ENCODE results near the gene RNF144A.
A peak's percentile ranks its signal among the peaks of the same experiment; 100 is the strongest.

Gene RNF144A

GRCh38 chr2:6975988-6976387 is 58.8 kb downstream of the RNF144A start:
- H3K9me3 ChIP-seq (ENCODE audit: insufficient read depth, low read length) = peaks cover 12% of the 10 kb centered on the region; the same call in 1 of the 2 replicates
- TF ChIP-seq YY1 (IDR thresholded peaks at IDR 0.05; ENCODE audit: insufficient read depth, insufficient read length) (no peak), ZNF274 (IDR thresholded peaks at IDR 0.05; ENCODE audit: low read depth, low read length) (no peak), SUZ12 (IDR thresholded peaks at IDR 0.05; ENCODE audit: extremely low read depth, insufficient read depth, insufficient read length) (no peak)
- no peak overlapping the region for H3K4me3 ChIP-seq (ENCODE audit: insufficient read length, low read depth)
- H3K4me1 ChIP-seq (ENCODE audit: insufficient read depth, insufficient read length) = no peaks in the 10 kb centered on the region
- H3K9ac ChIP-seq (ENCODE audit: insufficient read length, low read depth) = no peak overlapping the region
- no peaks in the 10 kb centered on the region for H3K36me3 ChIP-seq (ENCODE audit: insufficient read depth, insufficient read length, low read length)
- H3K27me3 ChIP-seq (ENCODE audit: insufficient read depth, insufficient read length) = no peaks in the 10 kb centered on the region
- no peak for DNase-seq (ENCODE audit: low read depth, low spot score)

GRCh38 chr2:6977113-6977741 is 60.0 kb downstream of the RNF144A start:
- peaks cover 17% of the 10 kb centered on the region; the same call in 1 of the 2 replicates for H3K9me3 ChIP-seq (ENCODE audit: insufficient read depth, low read length)
- H3K36me3 ChIP-seq (ENCODE audit: insufficient read depth, insufficient read length, low read length) = no peaks in the 10 kb centered on the region
- TF ChIP-seq SUZ12 (IDR thresholded peaks at IDR 0.05; ENCODE audit: extremely low read depth, insufficient read depth, insufficient read length) = no peak
- DNase-seq (ENCODE audit: low read depth, low spot score) = no peak
- no peaks in the 10 kb centered on the region for H3K27me3 ChIP-seq (ENCODE audit: insufficient read depth, insufficient read length)
- no peak overlapping the region for H3K4me3 ChIP-seq (ENCODE audit: insufficient read length, low read depth)
- H3K4me1 ChIP-seq (ENCODE audit: insufficient read depth, insufficient read length) = no peaks in the 10 kb centered on the region
- no peak overlapping the region for H3K9ac ChIP-seq (ENCODE audit: insufficient read length, low read depth)

- no peaks in the 10 kb centered on the region for H3K27me3 ChIP-seq (ENCODE audit: insufficient read depth, insufficient read length)
- TF ChIP-seq YY1 (IDR thresholded peaks at IDR 0.05; ENCODE audit: insufficient read depth, insufficient read length) (no peak), ZNF274 (IDR thresholded peaks at IDR 0.05; ENCODE audit: low read depth, low read length) (no peak), SUZ12 (IDR thresholded peaks at IDR 0.05; ENCODE audit: extremely low read depth, insufficient read depth, insufficient read length) (no peak)
- no peaks in the 10 kb centered on the region for H3K36me3 ChIP-seq (ENCODE audit: insufficient read depth, insufficient read length, low read length)
- H3K4me3 ChIP-seq (ENCODE audit: insufficient read length, low read depth) = no peak overlapping the region
- no peak for DNase-seq (ENCODE audit: low read depth, low spot score)
- peaks cover 17% of the 10 kb centered on the region; the same call in 1 of the 2 replicates for H3K9me3 ChIP-seq (ENCODE audit: insufficient read depth, low read length)
- H3K4me1 ChIP-seq (ENCODE audit: insufficient read depth, insufficient read length) = no peaks in the 10 kb centered on the region
- H3K9ac ChIP-seq (ENCODE audit: insufficient read length, low read depth) = no peak overlapping the region
Measured at GRCh38 chr2:6977786-6978185, 60.6 kb downstream of the RNF144A start.

- Histone ChIP-seq H3K9me3 (ENCODE audit: insufficient read depth, low read length) (peaks cover 17% of the 10 kb centered on the region; the same call in 1 of the 2 replicates), H3K9ac (ENCODE audit: insufficient read length, low read depth) (no peak overlapping the region), H3K4me1 (ENCODE audit: insufficient read depth, insufficient read length) (no peaks in the 10 kb centered on the region), H3K36me3 (ENCODE audit: insufficient read depth, insufficient read length, low read length) (no peaks in the 10 kb centered on the region), H3K4me3 (ENCODE audit: insufficient read length, low read depth) (no peak overlapping the region), H3K27me3 (ENCODE audit: insufficient read depth, insufficient read length) (no peaks in the 10 kb centered on the region)
- DNase-seq (ENCODE audit: low read depth, low spot score) = no peak
- TF ChIP-seq YY1 (IDR thresholded peaks at IDR 0.05; ENCODE audit: insufficient read depth, insufficient read length) = no peak
- no peak for TF ChIP-seq SUZ12 (IDR thresholded peaks at IDR 0.05; ENCODE audit: extremely low read depth, insufficient read depth, insufficient read length)
- TF ChIP-seq ZNF274 (IDR thresholded peaks at IDR 0.05; ENCODE audit: low read depth, low read length) = no peak
Measured at GRCh38 chr2:6978991-6979390, 61.8 kb downstream of the RNF144A start.

GRCh38 chr2:6982449-6982848 is 65.2 kb downstream of the RNF144A start:
- Histone ChIP-seq H3K4me1 (ENCODE audit: insufficient read depth, insufficient read length) (no peaks in the 10 kb centered on the region), H3K36me3 (ENCODE audit: insufficient read depth, insufficient read length, low read length) (no peaks in the 10 kb centered on the region), H3K9me3 (ENCODE audit: insufficient read depth, low read length) (peaks cover 17% of the 10 kb centered on the region; the same call in 1 of the 2 replicates), H3K4me3 (ENCODE audit: insufficient read length, low read depth) (no peak overlapping the region), H3K27me3 (ENCODE audit: insufficient read depth, insufficient read length) (no peaks in the 10 kb centered on the region), H3K9ac (ENCODE audit: insufficient read length, low read depth) (no peak overlapping the region)
- no peak for DNase-seq (ENCODE audit: low read depth, low spot score)
- TF ChIP-seq ZNF274 (IDR thresholded peaks at IDR 0.05; ENCODE audit: low read depth, low read length) (no peak), YY1 (IDR thresholded peaks at IDR 0.05; ENCODE audit: insufficient read depth, insufficient read length) (no peak), SUZ12 (IDR thresholded peaks at IDR 0.05; ENCODE audit: extremely low read depth, insufficient read depth, insufficient read length) (no peak)

GRCh38 chr2:6982934-6983589 is 65.8 kb downstream of the RNF144A start:
- Histone ChIP-seq H3K4me1 (ENCODE audit: insufficient read depth, insufficient read length) (no peaks in the 10 kb centered on the region), H3K27me3 (ENCODE audit: insufficient read depth, insufficient read length) (no peaks in the 10 kb centered on the region), H3K36me3 (ENCODE audit: insufficient read depth, insufficient read length, low read length) (no peaks in the 10 kb centered on the region), H3K9ac (ENCODE audit: insufficient read length, low read depth) (no peak overlapping the region), H3K9me3 (ENCODE audit: insufficient read depth, low read length) (peaks cover 17% of the 10 kb centered on the region; the same call in 1 of the 2 replicates), H3K4me3 (ENCODE audit: insufficient read length, low read depth) (no peak overlapping the region)
- TF ChIP-seq ZNF274 (IDR thresholded peaks at IDR 0.05; ENCODE audit: low read depth, low read length) = no peak
- TF ChIP-seq SUZ12 (IDR thresholded peaks at IDR 0.05; ENCODE audit: extremely low read depth, insufficient read depth, insufficient read length) = no peak
- no peak for TF ChIP-seq YY1 (IDR thresholded peaks at IDR 0.05; ENCODE audit: insufficient read depth, insufficient read length)
- no peak for DNase-seq (ENCODE audit: low read depth, low spot score)

- Histone ChIP-seq H3K9ac (ENCODE audit: insufficient read length, low read depth) (no peak overlapping the region), H3K36me3 (ENCODE audit: insufficient read depth, insufficient read length, low read length) (peaks cover 5% of the 10 kb centered on the region), H3K27me3 (ENCODE audit: insufficient read depth, insufficient read length) (no peaks in the 10 kb centered on the region), H3K9me3 (ENCODE audit: insufficient read depth, low read length) (peaks cover 9% of the 10 kb centered on the region; the same call in 1 of the 2 replicates), H3K4me1 (ENCODE audit: insufficient read depth, insufficient read length) (no peaks in the 10 kb centered on the region), H3K4me3 (ENCODE audit: insufficient read length, low read depth) (no peak overlapping the region)
- TF ChIP-seq SUZ12 (IDR thresholded peaks at IDR 0.05; ENCODE audit: extremely low read depth, insufficient read depth, insufficient read length) = no peak
- no peak for TF ChIP-seq ZNF274 (IDR thresholded peaks at IDR 0.05; ENCODE audit: low read depth, low read length)
- no peak for TF ChIP-seq YY1 (IDR thresholded peaks at IDR 0.05; ENCODE audit: insufficient read depth, insufficient read length)
- peak; percentile 33 for DNase-seq (ENCODE audit: low read depth, low spot score)
Measured at GRCh38 chr2:6986301-6986911, 69.2 kb downstream of the RNF144A start.

Data from NT2/D1 (cell line).